Activated naive CD4-positive, alpha-beta T cell treated with anti-CD3 and anti-CD28 coated beads for 36 hours (primary cell): ENCODE data around the gene RGS7. TPM values are rescaled to one million over a fixed set of nuclear protein-coding genes. Genes with fewer than 3 reads are reported as not detected.
"Not testable (repeated sequence)": the region's sequence is repeated elsewhere in the genome, so short reads cannot be mapped to it uniquely, and the experiment has no call there.

ENCODE experiments used
- CTCF ChIA-PET: fragments of 350-600 bp; sonication (Branson Sonifier 250); formaldehyde crosslinking; loops from one replicate; lab custom pipeline; 2021; ENCODE audit warnings: antibody characterized with exemption; lab: Charles Lee
- DNase-seq: peaks from one replicate; pipeline ENCODE4 v3.0.0-alpha.2; 2020
- H3K27ac Mint-ChIP-seq: one replicate; pipeline ENCODE4 v1.8.0; 2021; ENCODE audit warnings: mild to moderate bottlenecking, mixed read lengths
- H3K27me3 Mint-ChIP-seq: one replicate; pipeline ENCODE4 v1.8.0; 2021; ENCODE audit warnings: low read depth, mixed read lengths
- H3K36me3 Mint-ChIP-seq: one replicate; pipeline ENCODE4 v1.8.0; 2021; ENCODE audit warnings: low read depth, mixed read lengths
- H3K4me1 Mint-ChIP-seq: one replicate; pipeline ENCODE4 v1.8.0; 2021; ENCODE audit warnings: low read depth, mixed read lengths
- H3K4me3 Mint-ChIP-seq: one replicate; pipeline ENCODE4 v1.8.0; 2021; ENCODE audit warnings: mild to moderate bottlenecking, moderate library complexity, mixed read lengths
- H3K9me3 Mint-ChIP-seq: one replicate; pipeline ENCODE4 v1.8.0; 2021; ENCODE audit warnings: mixed read lengths
- intact Hi-C: fragments of 100-400 bp; cut with micrococcal nuclease; formaldehyde crosslinking; loops from one replicate; pipeline ENCODE4 v1.15.1; 2023
- total RNA-seq, 2 experiments: library from RNA; stranded (reverse); gene quantifications; one replicate each; pipeline ENCODE4 v1.2.3, GENCODE V29; 2021

Gene RGS7
- total RNA-seq, 2 experiments from 2014 or later, result not detected

- peaks cover 2% of the 10 kb centered on the region for H3K27me3 Mint-ChIP-seq
- no peak overlapping the region for H3K27ac Mint-ChIP-seq
- no peak for DNase-seq
- CTCF ChIA-PET, result no interaction called here
- H3K36me3 Mint-ChIP-seq, result no peaks in the 10 kb centered on the region
- no peak overlapping the region for H3K4me3 Mint-ChIP-seq
- no peaks in the 10 kb centered on the region for H3K4me1 Mint-ChIP-seq
- intact Hi-C loops, result no loop called here
- no peaks in the 10 kb centered on the region for H3K9me3 Mint-ChIP-seq
Measured at GRCh38 chr1:240776237-240776636, 580.8 kb downstream of the RGS7 start.

GRCh38 chr1:240772131-240772530 is 584.9 kb downstream of the RGS7 start:
- intact Hi-C loops, result no loop called here
- Mint-ChIP-seq H3K27me3 (peaks cover 8% of the 10 kb centered on the region), H3K4me3 (no peak overlapping the region), H3K9me3 (no peaks in the 10 kb centered on the region), H3K4me1 (no peaks in the 10 kb centered on the region), H3K27ac (no peak overlapping the region), H3K36me3 (no peaks in the 10 kb centered on the region)
- DNase-seq, result no peak
- CTCF ChIA-PET, result interaction anchor here (0.6 kb wide), 1 partner anchor 210 kb away, joined by 4 read pairs; no protein-coding TSS in a partner anchor

- Mint-ChIP-seq H3K4me3 (no peak overlapping the region), H3K36me3 (no peaks in the 10 kb centered on the region), H3K9me3 (no peaks in the 10 kb centered on the region), H3K27ac (no peak overlapping the region), H3K27me3 (peaks cover 8% of the 10 kb centered on the region), H3K4me1 (no peaks in the 10 kb centered on the region)
- intact Hi-C loops, result no loop called here
- DNase-seq, result no peak
- CTCF ChIA-PET, result no interaction called here
Measured at GRCh38 chr1:240771450-240771849, 585.6 kb downstream of the RGS7 start.

- Mint-ChIP-seq H3K4me3 (no peak overlapping the region), H3K4me1 (no peaks in the 10 kb centered on the region), H3K36me3 (no peaks in the 10 kb centered on the region), H3K27me3 (peaks cover 8% of the 10 kb centered on the region), H3K27ac (no peak overlapping the region), H3K9me3 (no peaks in the 10 kb centered on the region)
- intact Hi-C loops, result no loop called here
- no peak for DNase-seq
- CTCF ChIA-PET, result no interaction called here
Measured at GRCh38 chr1:240768979-240769378, 588.0 kb downstream of the RGS7 start.

GRCh38 chr1:240766831-240767230 is 590.2 kb downstream of the RGS7 start:
- Mint-ChIP-seq H3K4me3 (no peak overlapping the region), H3K9me3 (peaks cover 2% of the 10 kb centered on the region), H3K27me3 (peaks cover 8% of the 10 kb centered on the region), H3K27ac (no peak overlapping the region), H3K36me3 (no peaks in the 10 kb centered on the region), H3K4me1 (no peaks in the 10 kb centered on the region)
- CTCF ChIA-PET, result no interaction called here
- DNase-seq, result no peak
- intact Hi-C loops, result no loop called here

GRCh38 chr1:240765732-240766363 is 591.2 kb downstream of the RGS7 start:
- H3K27ac Mint-ChIP-seq, result no peak overlapping the region
- no peaks in the 10 kb centered on the region for H3K4me1 Mint-ChIP-seq
- CTCF ChIA-PET, result no interaction called here
- intact Hi-C loops, result no loop called here
- no peak overlapping the region for H3K4me3 Mint-ChIP-seq
- H3K36me3 Mint-ChIP-seq, result no peaks in the 10 kb centered on the region
- no peak for DNase-seq
- peaks cover 3% of the 10 kb centered on the region for H3K9me3 Mint-ChIP-seq
- H3K27me3 Mint-ChIP-seq, result peaks cover 6% of the 10 kb centered on the region

GRCh38 chr1:240763771-240764170 is 593.2 kb downstream of the RGS7 start:
- no peaks in the 10 kb centered on the region for H3K4me1 Mint-ChIP-seq
- H3K27me3 Mint-ChIP-seq, result peaks cover 2% of the 10 kb centered on the region
- CTCF ChIA-PET, result no interaction called here
- H3K9me3 Mint-ChIP-seq, result peaks cover 3% of the 10 kb centered on the region
- DNase-seq, result no peak
- no peaks in the 10 kb centered on the region for H3K36me3 Mint-ChIP-seq
- intact Hi-C loops, result no loop called here
- no peak overlapping the region for H3K27ac Mint-ChIP-seq
- no peak overlapping the region for H3K4me3 Mint-ChIP-seq

GRCh38 chr1:240763095-240763494 is 593.9 kb downstream of the RGS7 start:
- H3K4me3 Mint-ChIP-seq, H3K27ac Mint-ChIP-seq, H3K4me1 Mint-ChIP-seq, H3K9me3 Mint-ChIP-seq, CTCF ChIA-PET, H3K36me3 Mint-ChIP-seq, H3K27me3 Mint-ChIP-seq, DNase-seq, intact Hi-C loops: not testable (repeated sequence)

- H3K4me3 Mint-ChIP-seq, H3K27ac Mint-ChIP-seq, H3K27me3 Mint-ChIP-seq, CTCF ChIA-PET, H3K4me1 Mint-ChIP-seq, DNase-seq, intact Hi-C loops, H3K36me3 Mint-ChIP-seq, H3K9me3 Mint-ChIP-seq: not testable (repeated sequence)
Measured at GRCh38 chr1:240762471-240762987, 594.5 kb downstream of the RGS7 start.

- H3K4me3 Mint-ChIP-seq, CTCF ChIA-PET, intact Hi-C loops, H3K9me3 Mint-ChIP-seq, DNase-seq, H3K27ac Mint-ChIP-seq, H3K36me3 Mint-ChIP-seq, H3K4me1 Mint-ChIP-seq, H3K27me3 Mint-ChIP-seq: not testable (repeated sequence)
Measured at GRCh38 chr1:240758777-240759176, 598.2 kb downstream of the RGS7 start.

GRCh38 chr1:240758296-240758695 is 598.7 kb downstream of the RGS7 start:
- CTCF ChIA-PET, result no interaction called here
- DNase-seq, result no peak
- no peak overlapping the region for H3K4me3 Mint-ChIP-seq
- H3K27me3 Mint-ChIP-seq, result no peaks in the 10 kb centered on the region
- no peaks in the 10 kb centered on the region for H3K36me3 Mint-ChIP-seq
- no peak overlapping the region for H3K27ac Mint-ChIP-seq
- peaks cover 3% of the 10 kb centered on the region for H3K9me3 Mint-ChIP-seq
- H3K4me1 Mint-ChIP-seq, result no peaks in the 10 kb centered on the region
- intact Hi-C loops, result no loop called here

GRCh38 chr1:240747907-240748306 is 609.1 kb downstream of the RGS7 start:
- Mint-ChIP-seq H3K27ac (no peak overlapping the region), H3K4me1 (no peaks in the 10 kb centered on the region), H3K4me3 (no peak overlapping the region), H3K27me3 (no peaks in the 10 kb centered on the region), H3K36me3 (no peaks in the 10 kb centered on the region), H3K9me3 (peaks cover 2% of the 10 kb centered on the region)
- DNase-seq, result no peak
- intact Hi-C loops, result no loop called here
- CTCF ChIA-PET, result no interaction called here

GRCh38 chr1:240743705-240744104 is 613.3 kb downstream of the RGS7 start:
- CTCF ChIA-PET, result interaction anchor here (1.1 kb wide), 1 partner anchor 10 kb away, joined by 5 read pairs; no protein-coding TSS in a partner anchor
- Mint-ChIP-seq H3K36me3 (no peaks in the 10 kb centered on the region), H3K27me3 (no peaks in the 10 kb centered on the region), H3K4me1 (no peaks in the 10 kb centered on the region), H3K9me3 (no peaks in the 10 kb centered on the region), H3K4me3 (no peak overlapping the region), H3K27ac (no peak overlapping the region)
- intact Hi-C loops, result no loop called here
- no peak for DNase-seq
